Measurements from ENCODE around the gene TMEM187.

DNA sequence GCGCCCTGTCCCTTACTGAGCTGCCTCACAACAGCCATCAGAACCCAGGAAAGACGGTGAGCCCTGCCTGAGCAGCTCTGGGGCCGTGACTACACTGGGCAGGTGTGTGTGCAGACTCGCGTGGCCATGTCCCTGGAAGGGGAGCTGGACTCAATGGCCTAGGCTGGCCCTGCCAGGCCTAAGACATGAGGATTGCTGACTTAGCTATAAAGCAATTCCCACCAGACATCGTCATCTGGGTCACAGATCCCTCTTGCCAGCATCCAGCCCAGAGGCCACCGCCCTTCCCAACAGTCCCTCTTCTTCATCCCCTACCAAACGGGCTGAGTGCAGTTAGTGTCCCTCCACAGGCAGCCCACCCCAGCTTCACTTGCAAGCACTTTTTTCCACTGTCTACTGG is 41.4 kb upstream of the TMEM187 start:
- TF ChIP-seq, protein P1, sequence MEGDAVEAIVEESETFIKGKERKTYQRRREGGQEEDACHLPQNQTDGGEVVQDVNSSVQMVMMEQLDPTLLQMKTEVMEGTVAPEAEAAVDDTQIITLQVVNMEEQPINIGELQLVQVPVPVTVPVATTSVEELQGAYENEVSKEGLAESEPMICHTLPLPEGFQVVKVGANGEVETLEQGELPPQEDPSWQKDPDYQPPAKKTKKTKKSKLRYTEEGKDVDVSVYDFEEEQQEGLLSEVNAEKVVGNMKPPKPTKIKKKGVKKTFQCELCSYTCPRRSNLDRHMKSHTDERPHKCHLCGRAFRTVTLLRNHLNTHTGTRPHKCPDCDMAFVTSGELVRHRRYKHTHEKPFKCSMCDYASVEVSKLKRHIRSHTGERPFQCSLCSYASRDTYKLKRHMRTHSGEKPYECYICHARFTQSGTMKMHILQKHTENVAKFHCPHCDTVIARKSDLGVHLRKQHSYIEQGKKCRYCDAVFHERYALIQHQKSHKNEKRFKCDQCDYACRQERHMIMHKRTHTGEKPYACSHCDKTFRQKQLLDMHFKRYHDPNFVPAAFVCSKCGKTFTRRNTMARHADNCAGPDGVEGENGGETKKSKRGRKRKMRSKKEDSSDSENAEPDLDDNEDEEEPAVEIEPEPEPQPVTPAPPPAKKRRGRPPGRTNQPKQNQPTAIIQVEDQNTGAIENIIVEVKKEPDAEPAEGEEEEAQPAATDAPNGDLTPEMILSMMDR (conservative IDR thresholded peaks at IDR 0.05; ENCODE audit: low read length) = no peak
- TF ChIP-seq EZH2phosphoT487 (IDR thresholded peaks at IDR 0.05; ENCODE audit: borderline replicate concordance, low read depth, low read length) = no peak
